GM18517 (cell line): ENCODE measurements around the gene CDC25C.
"Not testable (repeated sequence)": the region's sequence is repeated elsewhere in the genome, so short reads cannot be mapped to it uniquely, and the experiment has no call there.

Experiments
- ATAC-seq: cut with Tn5 transposase; IDR thresholded peaks from one replicate; pipeline ENCODE4 v1.9.1; 2021; ENCODE audit warnings: mild to moderate bottlenecking, moderate library complexity; ENCODE audit not compliant: unreplicated experiment

The CDC25C gene

GRCh38 chr5:138282920-138283742 is 48.5 kb downstream of the CDC25C start:
- no peak for ATAC-seq

GRCh38 chr5:138280915-138281314 is 50.7 kb downstream of the CDC25C start:
- no peak for ATAC-seq

- ATAC-seq, result no peak
These were observed 55.1 kb downstream of the CDC25C start for GRCh38 chr5:138276402-138277054.

- no peak for ATAC-seq
These were observed 55.7 kb downstream of the CDC25C start for GRCh38 chr5:138275895-138276294.

GRCh38 chr5:138275379-138275782 is 56.2 kb downstream of the CDC25C start:
- no peak for ATAC-seq

GRCh38 chr5:138274189-138274853 is 57.3 kb downstream of the CDC25C start, which contains the start of gene GFRA3:
GFRA3 (minus strand) TSS chr5:138274621; CDS start chr5:138274424, 197 bp downstream.
- ATAC-seq, result no peak

- ATAC-seq, result no peak
These were observed 57.8 kb downstream of the CDC25C start for GRCh38 chr5:138273834-138274188.

- ATAC-seq, result no peak
These were observed 58.9 kb downstream of the CDC25C start for GRCh38 chr5:138272681-138273080.

GRCh38 chr5:138271281-138271680 is 60.3 kb downstream of the CDC25C start:
- ATAC-seq, result no peak

- no peak for ATAC-seq
These were observed 67.4 kb downstream of the CDC25C start for GRCh38 chr5:138264183-138264582.

- no peak for ATAC-seq
These were observed 68.0 kb downstream of the CDC25C start for GRCh38 chr5:138263581-138263980.

GRCh38 chr5:138258704-138259292 is 72.8 kb downstream of the CDC25C start:
- ATAC-seq, result no peak

- no peak for ATAC-seq
These were observed 74.0 kb downstream of the CDC25C start for GRCh38 chr5:138257583-138257982.

GRCh38 chr5:138252944-138253343 is 78.7 kb downstream of the CDC25C start:
- ATAC-seq, result no peak

GRCh38 chr5:138247800-138248199 is 83.8 kb downstream of the CDC25C start:
- not testable (repeated sequence) for ATAC-seq

- no peak for ATAC-seq
These were observed 84.8 kb downstream of the CDC25C start for GRCh38 chr5:138246822-138247221.

- ATAC-seq, result no peak
These were observed 85.3 kb downstream of the CDC25C start for GRCh38 chr5:138246334-138246733.

GRCh38 chr5:138245717-138246116 is 85.9 kb downstream of the CDC25C start:
- ATAC-seq, result no peak

- ATAC-seq, result no peak
These were observed 87.8 kb downstream of the CDC25C start for GRCh38 chr5:138243794-138244193.

GRCh38 chr5:138241688-138242571 is 89.7 kb downstream of the CDC25C start:
- no peak for ATAC-seq
